Pancreas (tissue), 10 donors: Measurements from ENCODE around the gene FGF6. TPM values are rescaled to one million over a fixed set of nuclear protein-coding genes. Genes with fewer than 3 reads are reported as not detected.

Experiments used
- ATAC-seq, 4 donors: fragments of 200-7000 bp; cut with Tn5 transposase; one replicate each; pipeline versions ENCODE4 v1.8.0 to v1.9.1; 2020; ENCODE audit warnings: mild to moderate bottlenecking in 4 of 4, moderate library complexity in 4 of 4
- DNase-seq, 6 donors: peaks; one replicate each; pipeline ENCODE4 v3.0.0-alpha.2; 2020
- FAIRE-seq: peaks from 2 replicates; lab custom pipeline; 2012; peaks lifted over from hg19 to GRCh38; lab: Jason Lieb, UNC
- H3K27ac ChIP-seq, 4 donors: fragments of 200-600 bp; sonication (generic); 1 replicate in 3 of 4; 2 replicates in 1 of 4; pipeline versions ENCODE4 v1.5.0 to v1.8.0; 2020
- H3K27me3 ChIP-seq, 4 donors: fragments of 200-600 bp; one replicate each; pipeline ENCODE4 v1.8.0; 2021
- H3K36me3 ChIP-seq, 3 donors: fragments of 200-600 bp; sonication (generic) in 1 of 3; one replicate each; pipeline versions ENCODE4 v1.5.0 to v1.8.0; 2020 to 2021
- H3K4me1 ChIP-seq, 3 donors: fragments of 200-600 bp; one replicate each; pipeline ENCODE4 v1.8.0; 2021
- H3K4me3 ChIP-seq, 4 donors: fragments of 200-600 bp; sonication (generic) in 2 of 4; one replicate each; pipeline versions ENCODE4 v1.5.0 to v1.8.0; 2020 to 2021
- H3K9me3 ChIP-seq, 4 donors: fragments of 200-600 bp; one replicate each; pipeline ENCODE4 v1.8.0; 2021
- WGBS, 2 donors: extraction: QIAGEN DNeasy Blood & Tissue Kit; methylation state at CpG; one replicate each; pipeline ENCODE4 v1.1.7; 2013; 5-methylcytosine and 5-hydroxymethylcytosine counted together
- intact Hi-C, 3 donors: fragments of 100-400 bp; cut with DNase I; formaldehyde crosslinking; loops; one replicate each; pipeline versions ENCODE4 v1.11.1 to v1.14.2; 2022
- polyA plus RNA-seq, 2 donors: library from polyadenylated mRNA; stranded (reverse); fragments of 200-250 nt; gene quantifications; one replicate each; pipeline ENCODE4 v1.2.3, GENCODE V29; 2013
- total RNA-seq, 6 donors: library from RNA; stranded (reverse); fragmentation: NEBNext Ultra II Directional in 4 of 6; extraction: Animal tissue kit (Norgen Biotek cat#: 25700) in 4 of 6; gene quantifications; one replicate each; pipeline versions ENCODE4 v1.2.1 to v1.2.4, GENCODE V29; 2021 to 2023
- TF ChIP-seq, protein P1 (sequence below), 4 donors: fragments of 200-600 bp; sonication (generic) in 3 of 4; IDR thresholded peaks; one replicate each; pipeline versions ENCODE4 v1.5.0 to v1.8.0; 2021; ENCODE audit warnings: antibody characterized with exemption in 4 of 4
- donor health status: healthy with polysubstance abuse.
- donor health status: DM: no; HTN: no; CAD: no; lungs with moderate emphysema.
- donor health status: DM: no; HTN: no; CAD: no.
- donor health status: control.
- donor health status: control.
- donor health status: Bipolar disorder and iron deficiency.
- donor health status: DM: yes; HTN: yes; CAD: no.
- donor health status: DM: no; HTN: no; CAD: no.
- donor health status: DM: no; HTN: no; CAD: no.
- donor health status: DM: yes; HTN: yes; CAD: no.

FGF6 gene
- total and polyA plus RNA-seq, 8 donors: not detected

DNA sequence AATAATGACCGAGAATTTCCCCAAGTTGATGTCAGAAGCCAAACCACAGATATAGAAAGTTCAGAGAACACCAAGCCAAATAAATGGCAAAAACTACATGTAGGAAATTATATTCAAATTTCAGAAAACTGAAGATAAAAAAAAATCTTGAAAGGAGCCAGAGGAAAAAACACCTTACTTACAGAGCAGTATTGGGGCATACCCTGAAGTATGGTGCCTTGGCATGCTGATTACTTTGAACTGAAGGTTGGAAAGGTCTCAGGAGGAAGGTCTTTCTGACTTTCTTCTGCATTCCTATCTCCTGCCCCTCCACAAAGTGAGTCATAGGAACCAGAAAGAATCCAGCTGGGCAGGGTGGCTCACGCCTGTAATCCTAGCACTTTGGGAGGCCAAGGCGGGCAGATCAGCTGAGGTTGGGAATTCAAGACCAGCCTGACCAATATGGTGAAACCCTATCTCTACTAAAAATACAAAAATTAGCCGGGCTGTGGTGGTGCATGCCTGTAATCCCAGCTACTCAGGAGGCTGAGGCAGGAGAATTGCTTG is 8.8 kb upstream of the FGF6 start:
- intact Hi-C loops: no loop called here
- Histone ChIP-seq H3K9me3 (no peaks in the 10 kb centered on the region), H3K4me1 (no peaks in the 10 kb centered on the region), H3K27ac (no peak overlapping the region), H3K27me3 (no peaks in the 10 kb centered on the region), H3K36me3 (no peaks in the 10 kb centered on the region), H3K4me3 (no peak overlapping the region)
- WGBS, 2 donors: 68 to 84% methylated on average over 4 of the region's 4 CpGs
- ATAC-seq (no peak), FAIRE-seq (no peak), DNase-seq (no peak)
- TF ChIP-seq, protein P1, sequence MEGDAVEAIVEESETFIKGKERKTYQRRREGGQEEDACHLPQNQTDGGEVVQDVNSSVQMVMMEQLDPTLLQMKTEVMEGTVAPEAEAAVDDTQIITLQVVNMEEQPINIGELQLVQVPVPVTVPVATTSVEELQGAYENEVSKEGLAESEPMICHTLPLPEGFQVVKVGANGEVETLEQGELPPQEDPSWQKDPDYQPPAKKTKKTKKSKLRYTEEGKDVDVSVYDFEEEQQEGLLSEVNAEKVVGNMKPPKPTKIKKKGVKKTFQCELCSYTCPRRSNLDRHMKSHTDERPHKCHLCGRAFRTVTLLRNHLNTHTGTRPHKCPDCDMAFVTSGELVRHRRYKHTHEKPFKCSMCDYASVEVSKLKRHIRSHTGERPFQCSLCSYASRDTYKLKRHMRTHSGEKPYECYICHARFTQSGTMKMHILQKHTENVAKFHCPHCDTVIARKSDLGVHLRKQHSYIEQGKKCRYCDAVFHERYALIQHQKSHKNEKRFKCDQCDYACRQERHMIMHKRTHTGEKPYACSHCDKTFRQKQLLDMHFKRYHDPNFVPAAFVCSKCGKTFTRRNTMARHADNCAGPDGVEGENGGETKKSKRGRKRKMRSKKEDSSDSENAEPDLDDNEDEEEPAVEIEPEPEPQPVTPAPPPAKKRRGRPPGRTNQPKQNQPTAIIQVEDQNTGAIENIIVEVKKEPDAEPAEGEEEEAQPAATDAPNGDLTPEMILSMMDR (IDR thresholded peaks at IDR 0.05): no peak

DNA sequence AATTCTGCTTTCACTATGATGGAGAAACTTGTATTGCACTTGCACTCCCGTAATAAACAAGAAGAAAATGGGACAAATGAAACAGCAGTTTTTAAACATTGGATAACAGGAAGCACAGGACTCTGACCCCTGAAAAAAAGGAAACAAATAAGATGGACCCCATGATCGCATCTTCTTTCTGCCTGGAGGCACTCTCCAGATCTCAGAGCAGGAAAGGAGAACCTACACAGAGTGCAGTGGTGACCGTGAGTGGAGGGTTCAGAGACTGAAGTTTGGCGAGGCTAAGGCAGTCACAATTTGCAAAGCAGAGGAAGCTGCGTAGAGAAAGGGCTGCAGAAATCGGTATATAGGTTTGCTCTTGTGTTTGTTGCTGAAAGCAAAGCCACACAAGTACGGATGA is 6.1 kb upstream of the FGF6 start:
- ATAC-seq (no peak), DNase-seq (no peak), FAIRE-seq (no peak)
- Histone ChIP-seq H3K36me3 (no peaks in the 10 kb centered on the region), H3K9me3 (no peaks in the 10 kb centered on the region), H3K27ac (no peak overlapping the region), H3K27me3 (no peaks in the 10 kb centered on the region), H3K4me3 (no peak overlapping the region), H3K4me1 (no peaks in the 10 kb centered on the region)
- WGBS, 2 donors: 60 to 64% methylated on average over 7 of the region's 7 CpGs
- TF ChIP-seq, protein P1 (IDR thresholded peaks at IDR 0.05): no peak
- intact Hi-C loops: no loop called here

GRCh38 chr12:4450551-4451112 is 5.0 kb upstream of the FGF6 start:
- FAIRE-seq (no peak), DNase-seq (no peak), ATAC-seq (no peak)
- no peaks in the 10 kb centered on the region for H3K9me3 ChIP-seq
- no peaks in the 10 kb centered on the region for H3K4me1 ChIP-seq
- no peaks in the 10 kb centered on the region for H3K36me3 ChIP-seq
- intact Hi-C loops: no loop called here
- no peak overlapping the region for H3K27ac ChIP-seq
- 71 to 74% methylated on average over 9 of the region's 9 CpGs for WGBS, 2 donors
- TF ChIP-seq, protein P1 (IDR thresholded peaks at IDR 0.05): no peak
- H3K4me3 ChIP-seq: no peak overlapping the region
- H3K27me3 ChIP-seq: no peaks in the 10 kb centered on the region

GRCh38 chr12:4449851-4450221 is 4.2 kb upstream of the FGF6 start:
- H3K4me3 ChIP-seq: no peak overlapping the region
- H3K9me3 ChIP-seq: no peaks in the 10 kb centered on the region
- no peak for FAIRE-seq
- peak; percentile 21 to 79 (median 46) for DNase-seq
- no peak overlapping the region for H3K27ac ChIP-seq
- TF ChIP-seq, protein P1 (IDR thresholded peaks at IDR 0.05): no peak
- peak in 2 of 4 donors; percentile 18 to 43 for ATAC-seq
- intact Hi-C loops: no loop called here
- no peaks in the 10 kb centered on the region for H3K4me1 ChIP-seq
- no peaks in the 10 kb centered on the region for H3K27me3 ChIP-seq
- no peaks in the 10 kb centered on the region for H3K36me3 ChIP-seq
- 27% methylated on average over 4 of the region's 4 CpGs for WGBS, 2 donors
